Heart left ventricle (tissue), 13 donors: ENCODE measurements around the gene EDA.

Experiments used
- POLR2A ChIP-seq, 2 donors: fragments of 450-650 bp; IDR thresholded peaks; one replicate each; pipeline ENCODE4 v1.6.1; 2017; ENCODE audit warnings: antibody characterized with exemption in 2 of 2, mild to moderate bottlenecking in 2 of 2, moderate library complexity in 2 of 2
- TF ChIP-seq, protein P1 (sequence below), 12 donors: fragments of 200-600 bp; sonication (generic) in 4 of 12; IDR thresholded peaks; one replicate each; pipeline versions ENCODE4 v1.5.0 to v1.8.0; 2018 to 2022; ENCODE audit warnings: antibody characterized with exemption in 12 of 12, mild to moderate bottlenecking in 5 of 12
- donor health status: ischemic (EF 13 %, LVEDD 7.1; RV severe dilation, severe dysfunction).
- donor health status: DM: no; HTN: yes; CAD: no.
- donor health status: DM: no; HTN: no; CAD: no.
- donor health status: ischemic (EF 25% LVEDD 6.9; RV normal size, moderate dysfunction).
- donor health status: ischemic (EF 25% LVEDD 5.7; RV mildly dilated, moderate dysfunction).
- donor health status: ischemic (EF 35%, LVEDD 5.7; RV mildly dilated, moderate dysfunction).
- donor health status: nonischemic (EF 11% LVEDD 7.7; RV severe dilation, severe dysfunction).
- donor health status: DM: yes; HTN: yes; CAD: no.
- donor health status: PGD.
- donor health status: ischemic (EF 29% LVEDD 5.4; RV normal size, mild dysfunction).
- donor health status: nonischemic (EF 23%, LVEDD 6.1; RV moderate dilation, normal function).

DNA sequence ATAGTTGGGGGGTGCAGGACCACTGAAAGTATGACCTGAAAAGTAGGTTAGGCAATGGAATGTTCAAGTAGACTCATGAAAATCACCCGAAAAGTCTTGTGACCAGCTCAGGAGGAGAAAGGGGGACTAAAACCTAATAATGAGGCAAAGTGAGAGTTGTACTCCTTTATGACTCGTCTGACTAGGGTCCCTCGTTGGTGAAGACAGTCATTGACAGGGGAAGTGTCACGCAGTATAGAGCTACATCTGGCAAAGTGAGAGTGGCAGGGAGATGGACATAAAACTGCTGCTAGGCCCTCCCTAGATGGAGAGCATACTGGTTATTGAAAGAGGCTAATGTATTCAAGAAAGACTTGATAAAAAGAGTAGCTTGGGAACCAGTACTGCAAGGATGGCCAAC is 466.8 kb downstream of the EDA start:
- TF ChIP-seq, protein P1, sequence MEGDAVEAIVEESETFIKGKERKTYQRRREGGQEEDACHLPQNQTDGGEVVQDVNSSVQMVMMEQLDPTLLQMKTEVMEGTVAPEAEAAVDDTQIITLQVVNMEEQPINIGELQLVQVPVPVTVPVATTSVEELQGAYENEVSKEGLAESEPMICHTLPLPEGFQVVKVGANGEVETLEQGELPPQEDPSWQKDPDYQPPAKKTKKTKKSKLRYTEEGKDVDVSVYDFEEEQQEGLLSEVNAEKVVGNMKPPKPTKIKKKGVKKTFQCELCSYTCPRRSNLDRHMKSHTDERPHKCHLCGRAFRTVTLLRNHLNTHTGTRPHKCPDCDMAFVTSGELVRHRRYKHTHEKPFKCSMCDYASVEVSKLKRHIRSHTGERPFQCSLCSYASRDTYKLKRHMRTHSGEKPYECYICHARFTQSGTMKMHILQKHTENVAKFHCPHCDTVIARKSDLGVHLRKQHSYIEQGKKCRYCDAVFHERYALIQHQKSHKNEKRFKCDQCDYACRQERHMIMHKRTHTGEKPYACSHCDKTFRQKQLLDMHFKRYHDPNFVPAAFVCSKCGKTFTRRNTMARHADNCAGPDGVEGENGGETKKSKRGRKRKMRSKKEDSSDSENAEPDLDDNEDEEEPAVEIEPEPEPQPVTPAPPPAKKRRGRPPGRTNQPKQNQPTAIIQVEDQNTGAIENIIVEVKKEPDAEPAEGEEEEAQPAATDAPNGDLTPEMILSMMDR (IDR thresholded peaks at IDR 0.05), result no peak
- no peak for TF ChIP-seq POLR2A (IDR thresholded peaks at IDR 0.05)
